Suprapubic skin (tissue), 4 donors: ENCODE measurements around the gene LRRC51. TPM values are rescaled to one million over a fixed set of nuclear protein-coding genes. Genes with fewer than 3 reads are reported as not detected.

Experiments used
- DNase-seq, 2 donors: peaks; one replicate each; pipeline ENCODE4 v3.0.0-alpha.2; 2019; ENCODE audit warnings: low spot score in 2 of 2
- H3K27ac ChIP-seq: fragments of 200-600 bp; sonication (generic); one replicate; pipeline ENCODE4 v1.5.1; 2019
- H3K27me3 ChIP-seq: fragments of 200-600 bp; sonication (generic); one replicate; pipeline ENCODE4 v1.5.1; 2019
- H3K36me3 ChIP-seq: fragments of 200-600 bp; sonication (generic); one replicate; pipeline ENCODE4 v1.5.1; 2019
- H3K4me1 ChIP-seq: fragments of 200-600 bp; sonication (generic); one replicate; pipeline ENCODE4 v1.5.1; 2019
- H3K4me3 ChIP-seq: fragments of 200-600 bp; sonication (generic); one replicate; pipeline ENCODE4 v1.5.1; 2019; ENCODE audit warnings: mild to moderate bottlenecking
- H3K9me3 ChIP-seq: fragments of 200-600 bp; sonication (generic); one replicate; pipeline ENCODE4 v1.5.1; 2019
- EP300 ChIP-seq: sonication (generic); formaldehyde crosslinking; IDR thresholded peaks from one replicate; pipeline ENCODE4 v1.6.1; 2017; ENCODE audit warnings: antibody characterized with exemption
- POLR2A ChIP-seq, 2 donors: fragments of 450-650 bp; IDR thresholded peaks; one replicate each; pipeline ENCODE4 v1.6.1; 2017; ENCODE audit warnings: antibody characterized with exemption in 2 of 2, mild to moderate bottlenecking in 2 of 2, moderate library complexity in 2 of 2
- POLR2AphosphoS5 ChIP-seq, 3 donors: sonication (generic); formaldehyde crosslinking; IDR thresholded peaks; one replicate each; pipeline ENCODE4 v1.6.1; 2017; ENCODE audit warnings: antibody characterized with exemption in 3 of 3
- WGBS: methylation state at CpG from one replicate; pipeline ENCODE4 v1.1.5; 2018; 5-methylcytosine and 5-hydroxymethylcytosine counted together
- total RNA-seq, 4 donors: library from RNA; depleted of rRNA; stranded (reverse); fragments of >200 nt; gene quantifications; one replicate each; pipeline ENCODE4 v1.1.0, GENCODE V29; 2016
- TF ChIP-seq, protein P1 (sequence below), 2 donors: fragments of 200-600 bp in 1 of 2; fragments of 450-650 bp in 1 of 2; sonication (generic) in 1 of 2; IDR thresholded peaks; one replicate each; pipeline ENCODE4 v1.5.1; 2016 to 2019; ENCODE audit warnings: antibody characterized with exemption in 2 of 2, mild to moderate bottlenecking in 1 of 2, moderate library complexity in 1 of 2

The LRRC51 gene
- total RNA-seq, 4 donors from 2014 or later: 3.7 to 9.9 (median 6.6) TPM

DNA sequence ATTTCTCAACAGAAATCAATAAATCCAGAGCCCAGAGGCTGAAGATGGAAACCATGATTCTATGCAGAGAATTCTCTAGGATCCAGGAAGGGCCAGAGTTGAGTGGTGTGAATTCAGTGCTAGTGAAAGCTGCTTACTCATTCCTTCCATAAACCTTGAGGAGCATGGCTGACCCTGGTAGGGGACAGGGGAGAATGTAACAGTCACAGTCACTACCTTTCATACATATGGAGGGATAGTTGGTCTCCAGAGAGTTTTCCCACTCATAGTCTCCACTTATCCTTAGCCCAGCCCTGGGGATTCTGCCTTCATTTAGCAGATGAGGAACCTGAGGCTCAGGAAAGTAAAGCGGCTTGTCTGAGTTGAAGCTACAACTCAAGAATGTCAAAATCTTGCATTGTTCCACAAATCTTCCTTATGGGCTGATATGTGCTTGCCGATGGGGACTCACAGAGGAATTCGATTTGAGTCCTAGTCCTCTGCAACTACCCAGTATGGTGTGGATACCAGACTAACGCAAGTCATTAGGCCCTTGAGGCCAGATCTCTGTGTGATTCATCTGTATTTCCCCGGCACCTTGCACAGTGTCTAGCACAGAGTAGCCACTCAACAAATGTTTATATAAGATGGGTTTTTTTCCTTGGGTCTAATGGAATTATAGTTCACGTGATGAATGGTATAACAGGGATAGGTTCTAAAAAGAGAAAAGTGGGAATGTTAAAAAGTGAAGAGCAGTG, 35.5 kb downstream of the LRRC51 start:
- no peak for TF ChIP-seq EP300
- TF ChIP-seq POLR2A (IDR thresholded peaks at IDR 0.05): no peak
- TF ChIP-seq, protein P1, sequence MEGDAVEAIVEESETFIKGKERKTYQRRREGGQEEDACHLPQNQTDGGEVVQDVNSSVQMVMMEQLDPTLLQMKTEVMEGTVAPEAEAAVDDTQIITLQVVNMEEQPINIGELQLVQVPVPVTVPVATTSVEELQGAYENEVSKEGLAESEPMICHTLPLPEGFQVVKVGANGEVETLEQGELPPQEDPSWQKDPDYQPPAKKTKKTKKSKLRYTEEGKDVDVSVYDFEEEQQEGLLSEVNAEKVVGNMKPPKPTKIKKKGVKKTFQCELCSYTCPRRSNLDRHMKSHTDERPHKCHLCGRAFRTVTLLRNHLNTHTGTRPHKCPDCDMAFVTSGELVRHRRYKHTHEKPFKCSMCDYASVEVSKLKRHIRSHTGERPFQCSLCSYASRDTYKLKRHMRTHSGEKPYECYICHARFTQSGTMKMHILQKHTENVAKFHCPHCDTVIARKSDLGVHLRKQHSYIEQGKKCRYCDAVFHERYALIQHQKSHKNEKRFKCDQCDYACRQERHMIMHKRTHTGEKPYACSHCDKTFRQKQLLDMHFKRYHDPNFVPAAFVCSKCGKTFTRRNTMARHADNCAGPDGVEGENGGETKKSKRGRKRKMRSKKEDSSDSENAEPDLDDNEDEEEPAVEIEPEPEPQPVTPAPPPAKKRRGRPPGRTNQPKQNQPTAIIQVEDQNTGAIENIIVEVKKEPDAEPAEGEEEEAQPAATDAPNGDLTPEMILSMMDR (IDR thresholded peaks at IDR 0.05): no peak
- no peak for TF ChIP-seq POLR2AphosphoS5 (IDR thresholded peaks at IDR 0.05)
- DNase-seq: no peak
- Histone ChIP-seq H3K4me3 (no peak overlapping the region), H3K9me3 (no peaks in the 10 kb centered on the region), H3K36me3 (no peaks in the 10 kb centered on the region), H3K27me3 (no peaks in the 10 kb centered on the region), H3K27ac (no peak overlapping the region), H3K4me1 (peaks cover 16% of the 10 kb centered on the region)
- 93% methylated on average over 6 of the region's 6 CpGs for WGBS

GRCh38 chr11:72119198-72119597, 38.5 kb downstream of the LRRC51 start:
- Histone ChIP-seq H3K9me3 (no peaks in the 10 kb centered on the region), H3K27me3 (no peaks in the 10 kb centered on the region), H3K36me3 (no peaks in the 10 kb centered on the region), H3K4me3 (no peak overlapping the region), H3K4me1 (no peaks in the 10 kb centered on the region), H3K27ac (no peak overlapping the region)
- no peak for DNase-seq
- WGBS: 69% methylated on average over 6 of the region's 6 CpGs
- TF ChIP-seq POLR2AphosphoS5 (IDR thresholded peaks at IDR 0.05) (no peak), EP300 (no peak), POLR2A (IDR thresholded peaks at IDR 0.05) (no peak)
- TF ChIP-seq, protein P1 (IDR thresholded peaks at IDR 0.05): no peak

DNA sequence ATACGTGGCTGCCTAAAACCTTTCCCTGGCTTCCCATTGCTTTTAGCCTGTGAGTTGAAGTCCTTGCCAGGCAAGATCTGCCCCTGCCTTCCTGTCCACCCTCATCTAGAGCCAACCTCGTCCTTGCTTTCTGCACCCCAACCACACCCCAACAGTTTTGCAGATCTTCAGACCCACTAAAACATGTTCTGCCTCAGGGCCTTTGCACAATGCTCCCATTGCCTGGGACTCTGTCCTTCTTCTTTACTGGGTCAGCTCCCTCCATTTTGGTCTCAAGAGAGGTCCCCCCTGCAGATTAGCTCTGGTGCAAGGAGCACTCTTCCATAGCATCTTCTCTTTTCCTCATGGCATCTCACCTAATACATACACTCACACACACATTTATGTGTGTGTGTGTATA, 40.3 kb downstream of the LRRC51 start:
- Histone ChIP-seq H3K36me3 (no peaks in the 10 kb centered on the region), H3K9me3 (no peaks in the 10 kb centered on the region), H3K4me1 (no peaks in the 10 kb centered on the region), H3K27me3 (no peaks in the 10 kb centered on the region), H3K4me3 (no peak overlapping the region), H3K27ac (no peak overlapping the region)
- TF ChIP-seq, protein P1 (IDR thresholded peaks at IDR 0.05): no peak
- TF ChIP-seq EP300 (no peak), POLR2A (IDR thresholded peaks at IDR 0.05) (no peak), POLR2AphosphoS5 (IDR thresholded peaks at IDR 0.05) (no peak)
- WGBS: 71% methylated on average over 2 of the region's 2 CpGs
- DNase-seq: no peak

DNA sequence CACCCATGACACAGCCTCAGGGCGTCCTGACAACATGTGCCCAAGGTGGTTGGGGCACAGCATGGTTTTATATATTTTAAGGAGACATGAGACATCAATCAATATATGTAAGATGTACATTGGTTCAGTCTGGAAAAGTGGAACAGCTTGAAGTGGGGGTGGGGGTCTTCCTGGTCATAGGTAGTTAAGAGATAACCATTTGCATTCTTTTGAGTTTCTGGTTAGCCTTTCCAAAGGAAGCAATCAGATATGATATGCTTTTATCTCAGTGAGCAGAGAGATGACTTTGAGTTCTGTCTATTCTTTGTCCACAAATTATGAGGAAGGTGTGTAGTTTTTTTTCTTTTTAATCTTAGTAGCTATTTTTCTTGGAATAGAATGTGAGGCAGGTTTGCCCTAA, 42.0 kb downstream of the LRRC51 start:
- no peak for DNase-seq
- no peaks in the 10 kb centered on the region for H3K27me3 ChIP-seq
- WGBS: 73% methylated on average over 1 of the region's 1 CpG
- no peak overlapping the region for H3K4me3 ChIP-seq
- H3K4me1 ChIP-seq: no peaks in the 10 kb centered on the region
- no peaks in the 10 kb centered on the region for H3K9me3 ChIP-seq
- no peak overlapping the region for H3K27ac ChIP-seq
- TF ChIP-seq, protein P1 (IDR thresholded peaks at IDR 0.05): no peak
- TF ChIP-seq EP300 (no peak), POLR2A (IDR thresholded peaks at IDR 0.05) (no peak), POLR2AphosphoS5 (IDR thresholded peaks at IDR 0.05) (no peak)
- H3K36me3 ChIP-seq: no peaks in the 10 kb centered on the region

DNA sequence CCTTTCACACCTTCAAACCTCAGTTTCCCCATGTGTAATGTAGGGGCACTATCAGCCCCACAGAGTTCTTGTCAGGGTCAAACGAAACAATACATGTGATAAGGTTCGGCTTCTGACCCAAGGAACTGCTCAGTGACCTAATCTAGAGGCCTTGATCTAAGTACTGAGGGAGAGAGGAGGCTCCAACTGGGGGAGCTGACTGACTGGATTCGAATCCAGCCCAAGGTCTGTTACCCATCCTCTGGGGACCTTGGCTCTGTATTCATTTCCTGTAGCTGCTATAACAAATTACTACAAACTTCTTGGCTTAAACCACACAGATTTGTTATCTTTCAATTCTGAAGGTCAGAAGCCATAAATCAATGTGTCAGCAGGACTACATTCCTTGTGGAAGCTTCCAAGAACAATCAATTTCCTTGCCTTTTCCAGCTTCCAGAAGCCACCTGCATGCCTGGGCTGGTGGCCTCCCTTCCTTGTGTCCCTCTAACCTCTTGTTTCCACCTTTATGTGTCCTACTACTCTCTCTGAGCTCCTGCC, 42.5 kb downstream of the LRRC51 start:
- H3K9me3 ChIP-seq: no peaks in the 10 kb centered on the region
- H3K27me3 ChIP-seq: no peaks in the 10 kb centered on the region
- DNase-seq: no peak
- H3K4me1 ChIP-seq: no peaks in the 10 kb centered on the region
- 73% methylated on average over 3 of the region's 3 CpGs for WGBS
- no peak overlapping the region for H3K27ac ChIP-seq
- H3K4me3 ChIP-seq: no peak overlapping the region
- TF ChIP-seq EP300 (no peak), POLR2A (IDR thresholded peaks at IDR 0.05) (no peak), POLR2AphosphoS5 (IDR thresholded peaks at IDR 0.05) (no peak)
- TF ChIP-seq, protein P1 (IDR thresholded peaks at IDR 0.05): no peak
- no peaks in the 10 kb centered on the region for H3K36me3 ChIP-seq
